GM18861 (cell line): ENCODE data around the gene ADAR.

Source experiments
- ATAC-seq: cut with Tn5 transposase; IDR thresholded peaks from one replicate; pipeline ENCODE4 v1.9.1; 2021; ENCODE audit not compliant: unreplicated experiment

Gene ADAR

GRCh38 chr1:154619181-154619948 lies 11.4 kb upstream of the ADAR start:
- ATAC-seq: no peak

GRCh38 chr1:154616659-154617345 lies 8.8 kb upstream of the ADAR start:
- no peak for ATAC-seq

GRCh38 chr1:154615411-154615810 lies 7.4 kb upstream of the ADAR start:
- no peak for ATAC-seq

- no peak for ATAC-seq
Measured at GRCh38 chr1:154614901-154615300, 6.9 kb upstream of the ADAR start.

- no peak for ATAC-seq
Measured at GRCh38 chr1:154614247-154614646, 6.3 kb upstream of the ADAR start.

- no peak for ATAC-seq
Measured at GRCh38 chr1:154611150-154611862, 3.3 kb upstream of the ADAR start.

- no peak for ATAC-seq
Measured at GRCh38 chr1:154609398-154610380, 1.7 kb upstream of the ADAR start.

- ATAC-seq: no peak
Measured at GRCh38 chr1:154608397-154609270, 648 bp upstream of the ADAR start.

GRCh38 chr1:154607106-154607608 lies 829 bp downstream of the ADAR start:
- no peak for ATAC-seq

- no peak for ATAC-seq
Measured at GRCh38 chr1:154605534-154605933, 2.5 kb downstream of the ADAR start.

- ATAC-seq: no peak
Measured at GRCh38 chr1:154603317-154603716, 4.7 kb downstream of the ADAR start.

GRCh38 chr1:154599658-154600057 lies 8.3 kb downstream of the ADAR start:
- no peak for ATAC-seq

- ATAC-seq: no peak
Measured at GRCh38 chr1:154598871-154599635, 8.9 kb downstream of the ADAR start.

- no peak for ATAC-seq
Measured at GRCh38 chr1:154595621-154596020, 12.4 kb downstream of the ADAR start.

- no peak for ATAC-seq
Measured at GRCh38 chr1:154594811-154595210, 13.2 kb downstream of the ADAR start.

- no peak for ATAC-seq
Measured at GRCh38 chr1:154593390-154593789, 14.6 kb downstream of the ADAR start.

- ATAC-seq: no peak
Measured at GRCh38 chr1:154591206-154591605, 16.8 kb downstream of the ADAR start.

- no peak for ATAC-seq
Measured at GRCh38 chr1:154590756-154591155, 17.2 kb downstream of the ADAR start.

GRCh38 chr1:154589780-154590179 lies 18.2 kb downstream of the ADAR start:
- ATAC-seq: no peak
